Stimulated activated CD4-positive, alpha-beta T cell treated with anti-CD3 and anti-CD28 coated beads, Interleukin-1b, Interleukin-23, amount 100 ng/mL, for 48 hours (primary cell): ENCODE results near the gene PTGDR2.
"Not testable (repeated sequence)": the region's sequence is repeated elsewhere in the genome, so short reads cannot be mapped to it uniquely, and the experiment has no call there.

Experiments
- DNase-seq: peaks from one replicate; pipeline ENCODE4 v3.0.0-alpha.2; 2020

The PTGDR2 gene

DNA sequence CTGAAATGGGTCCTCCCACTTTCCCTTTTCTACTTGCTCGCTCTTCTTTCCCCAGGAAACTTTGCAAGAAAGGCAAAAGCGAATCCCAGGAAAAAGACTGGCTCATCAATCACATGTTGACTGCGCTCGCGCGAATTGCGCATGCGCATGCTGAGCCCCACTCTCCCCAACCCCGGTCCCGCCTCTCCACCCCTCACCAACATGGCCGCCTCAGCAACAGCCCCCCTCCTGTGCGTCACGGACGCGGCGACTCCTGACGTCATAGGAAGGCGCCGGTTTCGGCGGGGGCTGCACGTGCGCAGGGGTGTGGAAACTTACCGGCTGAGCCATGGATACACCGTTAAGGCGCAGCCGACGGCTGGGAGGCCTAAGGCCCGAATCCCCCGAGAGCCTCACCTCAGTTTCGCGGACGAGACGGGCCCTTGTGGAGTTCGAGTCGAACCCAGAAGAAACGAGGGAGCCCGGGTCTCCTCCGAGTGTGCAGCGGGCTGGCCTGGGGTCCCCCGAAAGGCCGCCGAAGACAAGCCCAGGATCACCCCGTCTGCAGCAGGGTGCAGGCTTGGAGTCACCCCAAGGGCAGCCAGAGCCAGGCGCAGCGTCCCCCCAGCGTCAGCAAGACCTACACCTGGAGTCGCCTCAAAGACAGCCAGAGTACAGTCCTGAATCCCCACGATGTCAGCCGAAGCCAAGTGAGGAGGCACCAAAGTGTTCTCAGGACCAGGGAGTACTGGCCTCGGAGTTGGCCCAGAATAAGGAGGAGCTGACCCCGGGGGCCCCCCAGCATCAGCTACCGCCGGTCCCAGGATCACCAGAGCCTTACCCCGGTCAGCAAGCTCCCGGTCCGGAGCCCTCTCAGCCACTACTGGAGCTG is 13.7 kb downstream of the PTGDR2 start, which contains the start of gene CCDC86:
Gene CCDC86, plus strand, starts transcription at position 317 of the 871 bp plus-strand sequence. Its CDS starts 12 bp downstream, at position 329.
- peak; percentile 98 for DNase-seq

DNA sequence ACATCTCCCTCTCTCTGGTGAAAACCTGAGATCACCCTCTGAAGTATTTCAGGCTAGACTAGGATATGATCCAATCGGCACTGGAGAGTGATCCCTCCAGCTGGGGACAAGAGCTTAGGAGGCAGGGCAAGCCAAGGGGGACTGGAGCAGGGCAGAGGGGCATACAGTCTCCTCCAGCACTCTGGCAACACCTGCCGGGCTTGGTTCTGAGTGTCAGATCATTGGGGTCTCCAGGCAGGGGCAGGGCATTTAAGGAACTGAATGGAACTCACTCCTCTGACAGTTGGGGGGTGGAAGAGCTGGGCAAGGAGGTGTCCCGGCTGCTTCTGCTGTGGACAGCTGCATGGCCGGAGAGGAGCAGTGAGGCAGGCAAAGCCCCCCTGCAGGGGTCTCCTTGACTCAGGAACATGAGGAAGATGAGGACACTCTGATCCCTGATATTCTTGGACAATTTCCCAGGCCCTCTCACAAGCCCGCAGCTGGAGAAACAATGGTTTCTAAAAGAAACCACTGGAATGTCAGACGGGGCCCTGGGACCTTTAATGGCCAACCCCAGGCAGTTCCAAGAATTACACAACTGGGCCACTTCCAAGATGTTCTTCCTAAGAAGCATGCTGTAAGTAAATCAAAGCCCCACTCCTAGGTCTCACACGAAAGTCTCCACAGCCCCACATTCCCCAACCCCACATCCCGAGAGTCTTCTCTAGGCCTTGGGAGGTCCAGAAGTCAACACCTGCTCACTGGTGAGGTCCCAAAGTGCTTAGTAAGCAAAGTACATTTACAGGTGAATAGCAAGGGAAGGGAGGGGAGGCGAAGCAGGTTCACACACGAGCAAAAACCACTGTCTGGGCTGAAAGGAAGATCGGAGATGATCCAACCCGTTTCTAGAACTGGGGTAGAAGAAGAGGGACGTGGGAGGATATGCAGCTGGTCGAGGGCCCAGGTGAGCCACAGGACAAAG is 15.0 kb downstream of the PTGDR2 start:
- DNase-seq, result no peak

DNA sequence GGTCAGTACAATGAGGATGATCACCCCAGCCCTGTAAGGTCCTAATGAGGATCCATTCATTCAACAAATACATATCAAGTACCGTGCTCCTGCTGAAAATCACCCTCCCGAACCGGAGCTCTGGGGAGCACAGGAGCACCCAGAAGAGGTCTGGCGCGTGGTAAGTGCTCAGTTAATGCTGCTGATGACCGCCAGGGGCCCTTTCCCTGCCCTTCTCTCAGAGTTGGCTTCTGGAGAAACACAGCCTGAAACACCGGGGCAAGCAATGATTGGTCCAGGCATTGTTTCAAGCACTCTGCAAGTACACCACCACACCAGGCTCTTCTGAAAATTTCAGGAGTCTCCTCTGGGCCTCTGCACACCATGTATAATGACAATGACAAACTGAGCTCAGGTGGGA is 17.6 kb downstream of the PTGDR2 start:
- DNase-seq, result no peak

DNA sequence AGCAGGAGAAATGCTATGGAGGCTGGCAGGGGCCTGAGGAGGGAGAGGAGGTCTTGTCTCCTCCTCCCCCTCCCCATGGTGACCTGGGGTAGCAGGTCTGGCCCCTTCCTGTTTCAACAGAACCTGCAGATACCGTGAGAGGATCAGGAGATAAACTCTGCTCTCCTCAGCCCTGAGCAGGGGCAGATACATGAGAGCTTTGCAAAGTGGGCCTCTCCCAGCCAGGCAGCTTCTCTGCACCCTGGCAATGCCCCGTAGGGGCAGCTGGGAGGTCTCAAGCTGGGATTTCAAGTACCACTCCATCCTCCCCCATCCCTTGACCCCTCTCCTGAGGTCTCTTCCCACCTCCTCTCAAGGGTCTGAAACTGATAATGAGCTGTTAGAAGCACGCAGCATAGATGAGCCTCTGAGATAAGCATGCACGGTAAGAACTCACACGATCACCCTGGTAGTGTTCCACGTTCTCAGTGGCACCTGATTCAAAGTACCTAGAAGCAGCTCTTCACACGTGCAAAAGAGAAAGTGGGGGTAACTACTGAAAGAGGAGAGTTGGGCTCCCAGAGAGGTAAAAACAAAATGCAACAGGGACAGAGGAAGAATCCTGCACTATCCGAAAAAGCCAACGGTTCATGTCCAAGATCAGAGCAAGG is 18.8 kb downstream of the PTGDR2 start:
- no peak for DNase-seq

DNA sequence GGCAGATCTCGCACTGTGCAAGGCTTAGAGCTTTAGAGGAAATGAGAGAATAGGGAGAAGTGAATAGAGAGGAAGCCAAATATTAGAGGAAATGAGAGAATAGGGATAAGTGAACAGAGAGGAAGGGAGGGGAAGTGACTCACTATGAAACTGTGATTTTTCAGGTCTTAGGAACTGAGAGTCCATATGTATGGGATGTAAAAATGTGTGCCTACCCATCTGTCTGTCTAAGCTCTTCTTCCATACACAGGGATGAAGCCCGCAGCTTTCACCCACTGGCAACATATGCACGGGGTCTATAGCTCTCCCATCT is 20.3 kb downstream of the PTGDR2 start:
- no peak for DNase-seq

DNA sequence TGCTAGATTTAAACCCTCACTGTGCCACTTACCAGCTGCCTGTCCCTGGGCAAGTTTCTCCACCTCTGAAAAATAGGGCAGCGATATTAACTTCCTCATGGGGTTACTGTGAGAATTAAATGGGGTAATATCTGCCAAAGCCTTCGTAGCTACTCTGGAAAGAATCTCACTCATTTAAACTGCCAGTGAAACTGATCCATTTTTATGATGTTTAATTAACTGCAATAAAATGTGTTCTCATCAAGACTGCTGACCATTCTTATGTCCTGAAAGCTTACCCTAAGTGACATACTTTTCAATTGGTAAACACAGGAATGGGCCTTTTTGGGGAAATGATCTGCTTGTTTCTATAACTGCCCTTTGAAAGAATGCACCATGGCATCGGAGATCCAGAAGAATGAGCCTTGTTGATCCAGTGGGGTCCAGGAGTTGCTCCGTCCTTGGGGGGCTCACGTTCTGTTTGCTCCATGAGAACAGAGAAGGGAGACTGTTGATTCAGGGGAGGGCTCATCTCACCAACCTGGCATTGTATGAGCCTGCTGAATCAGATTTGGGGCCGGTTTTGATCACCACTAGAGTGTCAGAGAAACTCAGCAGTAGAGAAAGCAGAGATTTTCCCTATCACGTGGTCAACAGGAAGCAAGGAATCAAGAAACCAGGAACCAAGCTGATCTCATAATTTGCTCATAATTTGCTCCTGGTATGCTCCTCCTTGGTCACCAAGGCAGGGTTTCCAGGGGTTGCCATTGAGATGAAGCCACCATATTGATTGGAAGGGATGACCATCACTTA is 20.8 kb downstream of the PTGDR2 start:
- DNase-seq, result no peak

DNA sequence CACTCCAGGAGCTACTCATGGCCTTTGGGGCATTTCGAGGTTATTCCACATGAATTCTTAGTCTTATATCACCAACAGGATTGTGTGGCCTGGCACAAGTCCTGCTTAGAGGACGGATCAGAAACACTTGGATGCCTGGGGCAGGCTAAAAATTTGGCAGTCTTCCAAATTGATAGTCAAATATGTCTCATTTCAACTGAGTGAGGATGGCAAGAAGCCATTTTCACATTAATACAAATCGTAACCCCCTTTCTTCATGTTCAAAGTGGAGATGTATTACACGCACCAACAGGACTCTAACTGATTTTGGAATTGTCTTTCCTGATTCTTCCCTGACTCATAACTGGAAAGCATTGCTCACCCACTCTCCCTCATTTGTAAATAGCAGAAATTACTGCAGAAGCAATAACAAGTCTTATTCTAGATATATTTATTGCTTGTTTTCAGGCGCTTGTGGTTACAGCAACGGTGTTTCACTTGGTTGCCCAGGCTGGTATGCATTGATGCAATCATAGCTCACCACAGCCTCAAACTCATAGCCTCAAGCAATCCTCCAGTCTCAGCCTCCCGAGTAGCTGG is 24.2 kb downstream of the PTGDR2 start:
- no peak for DNase-seq

DNA sequence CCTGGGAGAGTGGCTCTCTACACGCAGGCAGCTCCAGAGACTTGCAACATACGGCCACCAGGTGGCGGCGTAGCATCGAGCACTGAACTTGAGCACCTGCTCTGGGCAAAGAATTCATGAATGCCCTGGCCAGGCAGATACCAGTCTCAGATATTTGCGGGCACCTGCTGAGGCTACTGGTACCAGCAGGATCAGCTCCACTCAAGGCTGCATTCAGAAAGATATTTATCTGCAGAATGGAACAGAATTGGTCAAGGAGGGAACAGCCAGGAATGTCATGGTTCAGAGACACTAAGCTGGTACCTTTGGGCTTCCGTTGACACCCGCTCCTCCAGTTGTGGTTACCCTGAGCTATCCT is 24.6 kb downstream of the PTGDR2 start:
- peak; percentile 81 for DNase-seq

DNA sequence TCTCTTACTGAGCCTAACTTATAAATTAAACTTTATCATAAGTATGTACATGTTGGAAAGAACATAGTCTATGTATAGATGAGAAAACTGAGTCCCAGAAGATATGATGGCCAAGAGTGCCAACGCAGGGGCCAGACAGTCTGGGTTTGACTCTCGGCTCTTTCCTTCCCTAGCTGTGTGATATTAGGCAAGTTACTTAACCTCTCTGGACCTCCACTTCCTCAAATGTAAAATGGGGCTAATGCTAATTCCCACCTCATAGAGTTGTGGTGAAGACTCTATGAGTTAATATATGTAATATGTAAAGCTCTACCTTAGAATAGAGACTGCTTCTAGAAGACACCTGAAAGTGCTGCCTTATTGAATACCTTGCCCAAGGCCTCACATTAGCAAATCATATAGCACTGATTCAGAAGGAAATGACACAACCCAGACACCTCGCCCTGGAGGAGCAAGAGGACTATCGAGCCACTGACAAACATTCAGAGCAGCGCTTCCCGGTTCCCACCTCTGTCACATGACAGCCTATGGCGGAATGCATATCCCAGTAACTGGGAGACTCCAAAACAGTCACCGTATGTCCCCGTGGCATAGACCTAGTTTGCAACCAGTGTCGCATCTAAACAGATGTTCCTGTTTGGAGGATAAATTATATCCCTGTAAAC is 25.1 kb downstream of the PTGDR2 start:
- no peak for DNase-seq

DNA sequence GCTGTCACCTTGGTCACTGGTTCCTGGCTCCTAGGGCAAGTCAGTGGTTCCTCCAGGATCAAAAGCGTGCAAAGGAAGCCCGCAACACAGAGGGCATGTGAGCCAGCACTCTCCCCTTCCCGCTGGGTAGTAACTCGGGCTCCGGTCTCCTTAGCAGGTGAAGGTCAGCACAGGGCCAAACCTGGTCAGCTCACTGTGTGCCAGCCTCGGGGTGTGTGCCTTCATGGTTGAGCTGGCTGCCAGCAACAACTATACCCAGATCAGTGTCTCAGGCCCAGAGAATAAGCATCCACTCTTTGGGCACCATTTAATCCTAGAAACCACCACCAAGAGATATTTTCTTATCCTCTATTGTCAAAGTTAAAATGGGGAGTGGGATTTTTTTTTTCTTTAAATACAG is 30.0 kb downstream of the PTGDR2 start:
- DNase-seq, result no peak

DNA sequence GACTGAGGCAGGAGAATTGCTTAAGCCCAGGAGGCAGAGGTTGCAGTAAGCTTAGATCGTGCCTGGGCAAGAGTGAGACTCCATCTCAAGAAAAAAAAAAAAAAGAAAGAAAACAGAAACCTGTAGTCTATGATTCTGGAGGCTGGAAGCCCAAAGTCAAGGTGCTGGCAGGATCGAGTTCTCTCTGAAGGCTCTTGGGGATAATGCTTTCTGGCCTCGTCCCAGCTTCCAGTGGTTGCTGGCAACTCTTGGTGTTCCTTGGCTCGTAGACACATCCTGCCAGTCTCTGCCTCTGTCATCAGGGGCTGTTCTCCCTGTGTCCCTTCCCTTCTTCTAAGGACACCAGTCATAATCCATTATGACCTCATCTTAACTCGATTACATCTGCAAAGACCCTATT is 30.6 kb downstream of the PTGDR2 start:
- no peak for DNase-seq

DNA sequence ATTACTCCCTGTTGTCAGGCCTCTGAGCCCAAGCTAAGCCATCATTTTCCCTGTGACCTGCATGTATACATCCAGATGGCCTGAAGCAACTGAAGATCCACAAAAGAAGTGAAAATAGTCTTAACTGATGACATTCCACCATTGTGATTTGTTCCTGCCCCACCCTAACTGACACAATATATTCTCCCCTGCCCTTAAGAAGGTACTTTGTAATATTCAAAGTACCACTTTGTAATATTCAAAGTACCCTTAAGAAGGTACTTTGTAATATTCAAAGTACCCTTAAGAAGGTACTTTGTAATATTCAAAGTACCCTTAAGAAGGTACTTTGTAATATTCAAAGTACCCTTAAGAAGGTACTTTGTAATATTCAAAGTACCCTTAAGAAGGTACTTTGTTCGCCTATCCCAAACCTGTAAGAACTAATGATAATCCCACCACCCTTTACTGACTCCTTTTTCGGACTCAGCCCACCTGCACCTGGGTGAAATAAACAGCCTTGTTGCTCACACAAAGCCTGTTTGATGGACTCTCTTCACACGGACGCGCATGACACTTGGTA is 31.9 kb downstream of the PTGDR2 start:
- DNase-seq, result not testable (repeated sequence)

DNA sequence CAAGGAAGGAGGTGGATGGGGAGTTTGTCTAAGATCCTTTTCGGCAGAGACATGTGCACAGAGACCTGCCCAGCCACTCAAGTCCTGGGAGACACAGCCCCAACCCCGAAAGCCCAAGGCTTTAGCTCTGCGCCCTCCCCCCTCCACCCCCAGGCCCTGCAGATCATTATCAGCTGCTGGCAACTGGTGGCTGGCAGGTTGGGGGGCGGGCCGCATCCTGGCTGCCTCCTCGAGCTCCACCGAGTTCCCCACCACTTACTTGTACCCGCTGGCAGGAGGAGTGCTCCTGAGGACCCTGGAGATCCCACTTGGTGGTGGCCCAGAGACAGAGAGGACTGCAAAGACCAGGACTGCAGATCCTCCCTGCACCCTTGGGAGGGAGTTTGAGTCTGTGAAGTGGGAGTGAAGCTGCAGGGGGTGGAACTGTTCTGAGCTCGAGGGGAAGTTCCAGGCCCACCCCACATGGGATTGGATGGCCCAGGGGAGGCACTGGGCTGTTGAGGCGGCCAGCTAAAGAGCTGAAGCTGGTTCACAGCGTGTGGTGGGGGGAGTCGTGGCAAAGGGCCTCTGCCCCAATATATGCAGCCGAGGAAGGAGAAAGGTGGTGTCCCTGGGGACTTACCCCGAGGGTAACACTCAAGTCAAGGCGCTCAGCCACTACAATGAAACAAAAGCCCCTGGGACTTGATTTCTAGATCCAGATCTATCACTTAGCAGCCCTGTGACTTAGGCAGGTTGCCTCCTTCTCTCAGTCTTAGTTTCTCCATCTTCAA is 33.7 kb downstream of the PTGDR2 start:
- no peak for DNase-seq

DNA sequence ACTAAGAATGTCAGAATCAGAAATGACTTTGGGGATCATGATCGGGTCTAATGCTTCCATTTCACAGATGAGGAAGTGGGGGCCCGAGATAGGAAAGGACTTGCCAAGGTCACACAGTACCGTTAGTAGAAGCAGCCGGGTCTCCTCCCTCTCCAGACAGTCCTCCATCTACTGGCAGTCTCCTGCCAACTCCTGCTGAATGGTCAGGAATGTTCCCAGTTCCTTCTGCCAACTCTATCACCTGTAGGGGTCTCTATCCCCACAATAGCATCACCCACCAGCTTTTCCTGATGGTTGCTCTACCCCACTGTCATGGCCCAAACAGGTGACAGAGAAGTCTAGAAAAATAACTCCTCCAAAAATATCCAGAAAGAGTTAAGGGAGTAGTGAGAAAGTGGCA is 37.7 kb downstream of the PTGDR2 start:
- no peak for DNase-seq

DNA sequence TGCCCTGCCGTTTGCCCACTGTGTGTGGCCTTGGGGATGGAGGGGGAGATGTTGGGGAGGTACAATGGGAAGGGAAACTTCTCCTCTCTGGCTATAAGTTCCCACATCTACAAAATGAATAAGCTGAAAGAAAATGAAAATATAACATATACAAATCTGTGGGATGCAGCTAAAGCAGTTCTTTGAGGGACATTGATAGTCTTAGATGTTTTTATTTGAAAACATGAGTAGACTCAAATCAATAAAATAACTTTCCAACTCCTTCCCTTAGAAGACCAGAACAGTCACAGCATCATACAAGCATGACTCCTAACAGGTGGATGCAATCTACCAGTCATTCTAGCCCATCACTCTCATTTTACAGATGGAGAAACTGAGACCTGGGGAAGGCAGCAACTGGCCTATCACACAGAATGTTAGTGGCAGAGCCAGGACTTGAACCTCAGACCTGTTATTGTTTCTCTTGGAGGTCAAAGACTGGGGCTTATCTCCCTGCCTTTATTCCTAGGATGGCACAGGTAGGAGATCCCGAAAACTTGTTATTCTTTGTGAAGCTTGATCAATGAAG is 39.1 kb downstream of the PTGDR2 start:
- DNase-seq, result no peak

DNA sequence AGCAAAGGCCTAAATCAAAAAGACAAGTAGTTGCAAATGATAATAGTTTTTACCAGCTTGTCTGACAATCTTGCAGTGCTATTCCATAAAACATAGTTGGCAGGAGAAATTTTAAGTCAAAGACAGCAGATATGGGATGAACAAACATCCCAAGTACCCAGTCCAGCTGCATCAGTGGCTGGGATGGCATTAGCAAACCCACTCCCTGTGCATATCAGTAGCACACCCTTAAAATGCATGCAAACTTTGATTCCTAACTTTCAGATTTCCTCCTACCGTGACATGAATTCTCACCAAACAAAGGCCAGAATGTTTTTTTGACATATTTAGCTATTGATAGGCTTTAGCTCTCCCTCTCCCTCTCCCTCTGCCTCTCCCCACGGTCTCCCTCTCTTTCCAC is 41.6 kb downstream of the PTGDR2 start:
- DNase-seq, result no peak

DNA sequence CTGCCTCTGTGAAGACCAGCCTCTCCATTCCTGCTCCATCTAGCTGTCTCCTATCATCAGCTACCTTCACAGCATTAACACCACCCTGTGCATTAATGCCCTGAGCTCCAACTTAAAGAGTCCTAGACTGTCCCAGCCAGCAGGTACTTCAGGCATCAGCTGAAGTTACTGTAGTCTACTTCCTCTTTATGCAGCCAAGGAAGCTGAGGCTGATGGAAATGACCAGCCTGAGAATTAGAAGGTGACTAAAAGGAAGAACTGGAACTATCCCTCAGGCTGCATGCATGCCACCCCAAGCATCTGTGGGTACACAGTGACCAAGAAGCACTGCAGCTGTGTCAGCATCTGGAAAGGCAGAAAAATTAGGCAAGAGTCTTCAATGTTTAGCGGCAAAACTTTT is 42.4 kb downstream of the PTGDR2 start:
- no peak for DNase-seq

DNA sequence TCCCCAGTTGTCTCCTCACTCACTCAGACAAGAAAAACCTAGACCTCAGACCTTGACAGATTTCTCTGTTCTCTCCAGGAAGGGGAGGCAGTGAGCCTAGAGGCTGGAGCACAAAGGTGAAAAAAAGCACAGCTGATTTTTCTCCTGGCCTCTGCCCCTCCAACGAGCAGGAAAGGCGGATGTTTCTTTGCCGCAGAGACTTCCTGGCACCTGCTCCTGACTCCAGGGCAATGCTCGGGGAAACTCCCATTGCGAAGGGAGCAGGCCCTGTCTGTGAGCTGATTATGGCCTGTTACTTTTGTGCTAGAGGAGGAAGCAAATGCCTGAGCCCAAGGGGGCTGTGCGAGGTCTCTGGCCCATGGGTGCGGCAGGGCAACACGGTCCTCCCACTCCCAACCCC is 45.2 kb downstream of the PTGDR2 start:
- no peak for DNase-seq

DNA sequence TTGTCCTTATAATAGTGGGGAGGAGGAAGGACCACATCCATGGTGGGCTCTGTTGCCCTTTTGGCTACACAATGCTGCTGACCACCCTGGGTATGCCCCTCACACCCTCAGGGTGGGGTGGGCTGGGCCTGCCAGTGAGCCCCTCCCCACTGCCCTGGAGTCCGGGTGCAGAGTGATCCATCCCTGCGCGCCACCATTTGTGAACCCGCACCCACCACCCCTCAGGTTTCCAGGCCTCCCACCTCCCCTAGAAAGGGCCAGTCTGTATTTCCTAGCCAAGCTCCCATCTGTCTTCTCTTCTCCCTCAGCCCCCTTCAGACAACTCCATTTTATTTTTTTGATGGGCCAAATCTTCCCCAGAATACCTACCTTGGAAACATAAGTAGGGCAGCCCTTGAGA is 45.6 kb downstream of the PTGDR2 start:
- DNase-seq, result no peak

DNA sequence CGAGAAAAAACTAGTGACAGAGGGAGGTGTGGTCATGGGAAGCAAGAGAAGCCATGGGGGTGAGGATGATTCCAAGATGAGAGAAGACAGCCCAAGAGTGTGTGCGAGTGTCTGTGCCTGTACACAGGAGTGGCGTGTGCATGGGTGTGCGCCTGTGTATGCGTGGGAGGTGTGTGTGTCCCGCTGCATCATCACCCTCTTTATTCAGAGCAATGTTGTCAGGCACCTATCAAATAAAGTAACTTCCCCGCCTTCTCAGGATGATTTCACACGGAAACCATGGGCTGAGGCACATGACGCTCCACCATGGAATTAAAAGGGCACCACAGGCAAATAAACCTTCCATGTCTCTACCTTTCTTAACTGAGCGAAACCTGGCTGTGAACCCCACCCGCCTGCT is 46.1 kb downstream of the PTGDR2 start:
- DNase-seq, result no peak
